ENCODE data around the gene DNALI1. TPM values are rescaled to one million over a fixed set of nuclear protein-coding genes. Genes with fewer than 3 reads are reported as not detected.

The DNALI1 gene
- total and polyA plus RNA-seq, 10 of the 15 experiments (the other 5 are each of a cell fraction or from before 2014, with no cell fraction given): 0.03 to 0.13 (median 0.05) TPM; not detected in 7

GRCh38 chr1:37605061-37605650 is 48.4 kb downstream of the DNALI1 start:
- FAIRE-seq: no peak
- ChIA-PET CTCF (interaction anchor here (17.5 kb wide), 1 partner anchor 78 kb away, joined by 521 read pairs; the partner anchor contains the start of gene CDCA8), RAD21 (ENCODE audit: unreplicated experiment) (interaction anchor here (7.9 kb wide), 1 partner anchor 78 kb away, joined by 105 read pairs; no protein-coding TSS in a partner anchor), SMC1A (ENCODE audit: uncharacterized antibody, unreplicated experiment) (interaction anchor here (0.7 to 14.3 kb wide), 2 partner anchors 75 to 1120 kb away, joined by 3 to 245 read pairs; no protein-coding TSS in a partner anchor), POLR2A (no interaction called here)
- H3K4me1 ChIP-seq (ENCODE audit: control insufficient read depth, insufficient read depth, low read length): no peaks in the 10 kb centered on the region
- BruUV-seq (replicated peaks): no TSS peak
- in situ Hi-C loops (cut with MboI): loop anchor here (5.0 kb wide), 1 partner anchor 72 kb away; no protein-coding TSS in a partner anchor
- H3K27ac ChIP-seq (ENCODE audit: control insufficient read depth, insufficient read depth): no peak overlapping the region
- no peaks in the 10 kb centered on the region for H3K36me3 ChIP-seq (ENCODE audit: control insufficient read depth in 2 of 2, insufficient read depth in 2 of 2, low read length in 1 of 2)
- no peaks in the 10 kb centered on the region for H4K20me1 ChIP-seq (ENCODE audit: control insufficient read depth, insufficient read depth)
- H3K4me3 ChIP-seq: no peak overlapping the region
- no peak overlapping the region for H3K9ac ChIP-seq (ENCODE audit: control insufficient read depth, insufficient read depth, low read length)
- TF ChIP-seq MYC (IDR thresholded peaks at IDR 0.05; ENCODE audit: insufficient read depth, insufficient read length, insufficient replicate concordance, low read length, severe bottlenecking) (no peak), TARDBP (IDR thresholded peaks at IDR 0.05; ENCODE audit: borderline replicate concordance) (no peak), SPI1 (IDR thresholded peaks at IDR 0.05; ENCODE audit: borderline replicate concordance, insufficient read depth, low read depth, low read length) (no peak), CHD1 (IDR thresholded peaks at IDR 0.05; ENCODE audit: low read depth, low read length) (no peak), KAT2A (conservative IDR thresholded peaks at IDR 0.05; ENCODE audit: control insufficient read depth, low read depth, low read length) (no peak), ZBTB33 (IDR thresholded peaks at IDR 0.05) (no peak), EGR1 (IDR thresholded peaks at IDR 0.05; ENCODE audit: borderline replicate concordance in 1 of 2, low read depth in 2 of 2, low read length in 2 of 2) (no peak), USF2 (IDR thresholded peaks at IDR 0.05; ENCODE audit: borderline replicate concordance, low read depth, low read length) (no peak), POU2F2 (IDR thresholded peaks at IDR 0.05; ENCODE audit: borderline replicate concordance, low read depth, low read length) (no peak), STAT3 (IDR thresholded peaks at IDR 0.05; ENCODE audit: low read depth, low read length) (no peak), WRNIP1 (IDR thresholded peaks at IDR 0.05; ENCODE audit: borderline replicate concordance, low read depth, low read length) (no peak), ZNF24 (IDR thresholded peaks at IDR 0.05) (no peak)
- TF ChIP-seq, protein P1, sequence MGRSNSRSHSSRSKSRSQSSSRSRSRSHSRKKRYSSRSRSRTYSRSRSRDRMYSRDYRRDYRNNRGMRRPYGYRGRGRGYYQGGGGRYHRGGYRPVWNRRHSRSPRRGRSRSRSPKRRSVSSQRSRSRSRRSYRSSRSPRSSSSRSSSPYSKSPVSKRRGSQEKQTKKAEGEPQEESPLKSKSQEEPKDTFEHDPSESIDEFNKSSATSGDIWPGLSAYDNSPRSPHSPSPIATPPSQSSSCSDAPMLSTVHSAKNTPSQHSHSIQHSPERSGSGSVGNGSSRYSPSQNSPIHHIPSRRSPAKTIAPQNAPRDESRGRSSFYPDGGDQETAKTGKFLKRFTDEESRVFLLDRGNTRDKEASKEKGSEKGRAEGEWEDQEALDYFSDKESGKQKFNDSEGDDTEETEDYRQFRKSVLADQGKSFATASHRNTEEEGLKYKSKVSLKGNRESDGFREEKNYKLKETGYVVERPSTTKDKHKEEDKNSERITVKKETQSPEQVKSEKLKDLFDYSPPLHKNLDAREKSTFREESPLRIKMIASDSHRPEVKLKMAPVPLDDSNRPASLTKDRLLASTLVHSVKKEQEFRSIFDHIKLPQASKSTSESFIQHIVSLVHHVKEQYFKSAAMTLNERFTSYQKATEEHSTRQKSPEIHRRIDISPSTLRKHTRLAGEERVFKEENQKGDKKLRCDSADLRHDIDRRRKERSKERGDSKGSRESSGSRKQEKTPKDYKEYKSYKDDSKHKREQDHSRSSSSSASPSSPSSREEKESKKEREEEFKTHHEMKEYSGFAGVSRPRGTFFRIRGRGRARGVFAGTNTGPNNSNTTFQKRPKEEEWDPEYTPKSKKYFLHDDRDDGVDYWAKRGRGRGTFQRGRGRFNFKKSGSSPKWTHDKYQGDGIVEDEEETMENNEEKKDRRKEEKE (IDR thresholded peaks at IDR 0.05): no peak
- WGBS (ENCODE audit: insufficient coverage, insufficient replicate concordance, low lambda C conversion rate, missing lambda C conversion rate): 51% methylated on average over 12 of the region's 12 CpGs
- ATAC-seq: no peak
- H3K79me2 ChIP-seq (ENCODE audit: control insufficient read depth, insufficient read depth, low read length): no peaks in the 10 kb centered on the region
- no peaks in the 10 kb centered on the region for H3K9me3 ChIP-seq (replicated peaks; ENCODE audit: control insufficient read depth, insufficient read depth, low read length)
- intact Hi-C loops (cut with micrococcal nuclease; ENCODE audit: unreplicated experiment): no loop called here
- H3K4me2 ChIP-seq (ENCODE audit: control insufficient read depth, insufficient read depth): no peak overlapping the region
- no peak for DNase-seq (ENCODE audit: low read depth, low spot score)
- H2AFZ ChIP-seq (ENCODE audit: control insufficient read depth, low read depth, low read length): no peak overlapping the region
- peaks cover 3 to 4% of the 10 kb centered on the region in 2 experiments; a peak in 2 of 4 replicates for H3K27me3 ChIP-seq (replicated peaks in 1 of 2; ENCODE audit: control insufficient read depth in 2 of 2, insufficient read depth in 2 of 2, low read length in 1 of 2)
